ENCODE data around the gene MAL.

Gene MAL

GRCh38 chr2:95005726-95006125 lies 19.8 kb upstream of the MAL start:
- DNase-seq (ENCODE audit: low read depth in 1 of 2, low spot score in 1 of 2), result no peak
- no peak overlapping the region for H3K27ac ChIP-seq (replicated peaks)
- TF ChIP-seq CTCF (IDR thresholded peaks at IDR 0.05; ENCODE audit: insufficient read depth, low read length) (no peak), GABPA (IDR thresholded peaks at IDR 0.05; ENCODE audit: low read depth) (no peak), REST (IDR thresholded peaks at IDR 0.05; ENCODE audit: insufficient replicate concordance, low read depth) (no peak), POLR2AphosphoS5 (IDR thresholded peaks at IDR 0.05; ENCODE audit: low read depth) (no peak), SPI1 (IDR thresholded peaks at IDR 0.05; ENCODE audit: borderline replicate concordance, low read depth) (no peak)
- H3K27me3 ChIP-seq (ENCODE audit: insufficient read depth, poor library complexity, severe bottlenecking), result peaks cover 4% of the 10 kb centered on the region
- H3K4me3 ChIP-seq (replicated peaks; ENCODE audit: insufficient read depth, low read length), result no peak overlapping the region

GRCh38 chr2:95006588-95006987 lies 18.9 kb upstream of the MAL start:
- DNase-seq (ENCODE audit: low read depth in 1 of 2, low spot score in 1 of 2), result no peak
- Histone ChIP-seq H3K4me3 (replicated peaks; ENCODE audit: insufficient read depth, low read length) (no peak overlapping the region), H3K27me3 (ENCODE audit: insufficient read depth, poor library complexity, severe bottlenecking) (peaks cover 4% of the 10 kb centered on the region), H3K27ac (replicated peaks) (no peak overlapping the region)
- no peak for TF ChIP-seq SPI1 (IDR thresholded peaks at IDR 0.05; ENCODE audit: borderline replicate concordance, low read depth)
- no peak for TF ChIP-seq POLR2AphosphoS5 (IDR thresholded peaks at IDR 0.05; ENCODE audit: low read depth)
- TF ChIP-seq REST (IDR thresholded peaks at IDR 0.05; ENCODE audit: insufficient replicate concordance, low read depth), result no peak
- TF ChIP-seq CTCF (IDR thresholded peaks at IDR 0.05; ENCODE audit: insufficient read depth, low read length), result no peak
- no peak for TF ChIP-seq GABPA (IDR thresholded peaks at IDR 0.05; ENCODE audit: low read depth)

- H3K27me3 ChIP-seq (ENCODE audit: insufficient read depth, poor library complexity, severe bottlenecking), result peaks cover 4% of the 10 kb centered on the region
- H3K4me3 ChIP-seq (replicated peaks; ENCODE audit: insufficient read depth, low read length), result no peak overlapping the region
- H3K27ac ChIP-seq (replicated peaks), result no peak overlapping the region
- no peak for DNase-seq (ENCODE audit: low read depth in 1 of 2, low spot score in 1 of 2)
- no peak for TF ChIP-seq CTCF (IDR thresholded peaks at IDR 0.05; ENCODE audit: insufficient read depth, low read length)
These were observed 18.4 kb upstream of the MAL start for GRCh38 chr2:95007031-95007609.

- no peak overlapping the region for H3K27ac ChIP-seq (replicated peaks)
- TF ChIP-seq POLR2AphosphoS5 (IDR thresholded peaks at IDR 0.05; ENCODE audit: low read depth), result no peak
- TF ChIP-seq REST (IDR thresholded peaks at IDR 0.05; ENCODE audit: insufficient replicate concordance, low read depth), result no peak
- no peak for TF ChIP-seq CTCF (IDR thresholded peaks at IDR 0.05; ENCODE audit: insufficient read depth, low read length)
- TF ChIP-seq GABPA (IDR thresholded peaks at IDR 0.05; ENCODE audit: low read depth), result no peak
- no peak for TF ChIP-seq SPI1 (IDR thresholded peaks at IDR 0.05; ENCODE audit: borderline replicate concordance, low read depth)
- H3K27me3 ChIP-seq (ENCODE audit: insufficient read depth, poor library complexity, severe bottlenecking), result peaks cover 4% of the 10 kb centered on the region
- no peak for DNase-seq (ENCODE audit: low read depth in 1 of 2, low spot score in 1 of 2)
- H3K4me3 ChIP-seq (replicated peaks; ENCODE audit: insufficient read depth, low read length), result no peak overlapping the region
These were observed 17.7 kb upstream of the MAL start for GRCh38 chr2:95007822-95008221.

Data from HL-60 (cell line).